Umbilical cord (tissue), 2 donors: ENCODE data around the gene MIA2. TPM values are rescaled to one million over a fixed set of nuclear protein-coding genes. Genes with fewer than 3 reads are reported as not detected.

Experiments used
- DNase-seq: peaks from one replicate; pipeline ENCODE4 v3.0.0-alpha.2; 2015; ENCODE audit warnings: low spot score
- total RNA-seq: library from RNA; depleted of rRNA; stranded (reverse); fragments of >200 nt; gene quantifications from one replicate; pipeline ENCODE4 v1.2.3, GENCODE V29; 2014; ENCODE audit warnings: low replicate concordance; ENCODE audit not compliant: insufficient read depth

MIA2 gene
- total RNA-seq, 1 donor from 2014 or later, result 21.9 TPM

DNA sequence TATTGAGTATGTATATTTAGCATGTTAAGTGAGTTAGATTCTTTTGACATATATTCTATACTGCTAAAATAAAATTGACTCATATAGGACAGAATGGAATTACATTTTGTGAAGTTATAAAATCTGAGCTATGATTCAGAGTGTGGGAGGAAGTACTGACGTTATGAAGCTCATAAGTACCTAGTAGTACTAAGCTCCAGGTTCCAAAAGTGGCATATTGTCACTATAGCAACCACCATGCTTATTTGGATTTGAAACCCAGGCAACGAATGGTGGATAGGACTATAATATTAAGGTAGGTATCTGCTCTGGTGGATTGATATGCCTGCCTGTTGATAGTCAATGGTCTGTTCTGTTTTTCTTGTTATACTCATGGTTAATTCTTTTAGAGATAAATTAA lies 200.7 kb downstream of the MIA2 start:
- no peak for DNase-seq

GRCh38 chr14:39435241-39435640 lies 201.5 kb downstream of the MIA2 start:
- DNase-seq, result no peak

Other genes starting within 250 kb of the MIA2 start
- gene SEC23A, start 130.7 kb upstream of the MIA2 start, total RNA-seq, result 418 TPM
- gene GEMIN2, start 119.6 kb upstream of the MIA2 start, total RNA-seq, result 65.5 TPM
- gene TRAPPC6B, start 63.6 kb upstream of the MIA2 start, total RNA-seq, result 29.6 TPM
- gene PNN, start 58.7 kb upstream of the MIA2 start, total RNA-seq, result 36.1 TPM
- gene FBXO33, start 198.5 kb downstream of the MIA2 start, total RNA-seq, result 21.7 TPM